OCI-LY3 (cell line): Measurements from ENCODE around the gene NDE1.

Source experiments
- H2AFZ ChIP-seq: fragments of 200-600, 300-600 bp; shearing (Covaris generic); 2 replicates; pipeline ENCODE4 v1.6.0; 2014; ENCODE audit warnings: antibody characterized with exemption, low read depth, low read length
- H3K27ac ChIP-seq: fragments of 200-600, 300-600 bp; sonication (generic); 2 replicates; pipeline ENCODE4 v1.5.1; 2014; ENCODE audit warnings: mild to moderate bottlenecking, low read length, moderate library complexity, mixed read lengths
- H3K27me3 ChIP-seq: fragments of 200-600, 300-600 bp; sonication (generic); 2 replicates; pipeline ENCODE4 v1.6.1; 2014; ENCODE audit warnings: low read depth, low read length, mixed read lengths
- H3K36me3 ChIP-seq: fragments of 200-600, 300-600 bp; sonication (generic); replicated peaks from 2 replicates; pipeline ENCODE3; 2014; ENCODE audit warnings: low read depth, low read length, mixed read lengths
- H3K4me1 ChIP-seq: fragments of 300-600, 200-600 bp; sonication (generic); 2 replicates; pipeline ENCODE4 v1.6.1; 2014; ENCODE audit warnings: low read length, mixed read lengths
- H3K4me2 ChIP-seq: fragments of 200-600, 300-600 bp; sonication (generic); 2 replicates; pipeline ENCODE4 v1.6.1; 2014; ENCODE audit warnings: low read length, mixed read lengths
- H3K4me3 ChIP-seq: fragments of 300-600, 200-600 bp; sonication (generic); 2 replicates; pipeline ENCODE4 v1.5.1; 2014; ENCODE audit warnings: antibody characterized with exemption, mild to moderate bottlenecking, low read length, moderate library complexity
- H3K79me2 ChIP-seq: fragments of 300-600, 200-600 bp; shearing (Covaris generic); 2 replicates; pipeline ENCODE4 v1.6.1; 2014; ENCODE audit warnings: mild to moderate bottlenecking, low read length, mixed read lengths
- H3K9ac ChIP-seq: fragments of 300-600, 200-600 bp; shearing (Covaris generic); 2 replicates; pipeline ENCODE4 v1.6.0; 2014; ENCODE audit warnings: mild to moderate bottlenecking, low read length, moderate library complexity
- H3K9me3 ChIP-seq: fragments of 200-600, 300-600 bp; shearing (Covaris generic); 2 replicates; pipeline ENCODE4 v1.6.1; 2014; ENCODE audit warnings: low read length, mixed read lengths; ENCODE audit not compliant: insufficient read depth
- H4K20me1 ChIP-seq: fragments of 200-600, 300-600 bp; sonication (generic); 2 replicates; pipeline ENCODE4 v1.6.1; 2016; ENCODE audit warnings: low read length, mixed read lengths; ENCODE audit not compliant: insufficient read depth
- CTCF ChIP-seq: fragments of 200-600, 300-600 bp; sonication (generic); IDR thresholded peaks from 2 replicates; pipeline ENCODE4 v1.5.1; 2014; ENCODE audit warnings: antibody characterized with exemption, low read length, low read depth
- EZH2phosphoT487 ChIP-seq: fragments of 200-600 bp; shearing (Covaris generic); IDR thresholded peaks from 2 replicates; pipeline ENCODE4 v1.6.1; 2018; ENCODE audit warnings: antibody characterized with exemption, mixed run types, low read depth

NDE1 gene

GRCh38 chr16:15773968-15774367, 123.9 kb downstream of the NDE1 start:
- Histone ChIP-seq H3K9me3 (no peaks in the 10 kb centered on the region), H3K4me2 (no peak overlapping the region), H2AFZ (no peak overlapping the region), H3K9ac (no peak overlapping the region), H3K79me2 (no peaks in the 10 kb centered on the region), H3K4me3 (no peak overlapping the region), H3K27me3 (peaks cover 18% of the 10 kb centered on the region), H4K20me1 (no peaks in the 10 kb centered on the region), H3K36me3 (no peaks in the 10 kb centered on the region), H3K27ac (no peak overlapping the region), H3K4me1 (peaks cover 3% of the 10 kb centered on the region; the same call in 1 of the 2 replicates)
- TF ChIP-seq CTCF: no peak
- no peak for TF ChIP-seq EZH2phosphoT487

GRCh38 chr16:15775209-15775608, 125.2 kb downstream of the NDE1 start:
- peaks cover 15% of the 10 kb centered on the region for H3K27me3 ChIP-seq
- H2AFZ ChIP-seq: no peak overlapping the region
- H3K4me2 ChIP-seq: no peak overlapping the region
- H3K9ac ChIP-seq: no peak overlapping the region
- no peaks in the 10 kb centered on the region for H3K79me2 ChIP-seq
- TF ChIP-seq CTCF: no peak
- TF ChIP-seq EZH2phosphoT487: no peak
- no peak overlapping the region for H3K4me3 ChIP-seq
- H3K27ac ChIP-seq: no peak overlapping the region
- H4K20me1 ChIP-seq: no peaks in the 10 kb centered on the region
- H3K9me3 ChIP-seq: no peaks in the 10 kb centered on the region
- no peaks in the 10 kb centered on the region for H3K36me3 ChIP-seq
- peaks cover 3% of the 10 kb centered on the region; the same call in 1 of the 2 replicates for H3K4me1 ChIP-seq

GRCh38 chr16:15775663-15776304, 125.7 kb downstream of the NDE1 start:
- Histone ChIP-seq H3K27ac (no peak overlapping the region), H3K4me3 (no peak overlapping the region), H3K36me3 (no peaks in the 10 kb centered on the region), H3K9me3 (no peaks in the 10 kb centered on the region), H3K79me2 (no peaks in the 10 kb centered on the region), H3K4me1 (peaks cover 3% of the 10 kb centered on the region; the same call in 1 of the 2 replicates), H3K4me2 (no peak overlapping the region), H4K20me1 (no peaks in the 10 kb centered on the region), H3K27me3 (peaks cover 9% of the 10 kb centered on the region), H2AFZ (no peak overlapping the region), H3K9ac (no peak overlapping the region)
- no peak for TF ChIP-seq EZH2phosphoT487
- no peak for TF ChIP-seq CTCF
